Loucy (cell line): ENCODE measurements around the gene PSG4.
"Not testable (repeated sequence)": the region's sequence is repeated elsewhere in the genome, so short reads cannot be mapped to it uniquely, and the experiment has no call there.

Experiments used
- H2AFZ ChIP-seq: fragments of 200-600 bp; sonication (generic); 2 replicates; pipeline ENCODE4 v1.6.0; 2016; ENCODE audit warnings: antibody characterized with exemption, mild to moderate bottlenecking, low read length, moderate library complexity
- H3F3A ChIP-seq: fragments of 200-600 bp; 2 replicates; pipeline ENCODE4 v1.6.0; 2016; ENCODE audit warnings: antibody characterized with exemption, low read depth, mild to moderate bottlenecking
- H3K27me3 ChIP-seq: fragments of 200-600 bp; sonication (generic); 2 replicates; pipeline ENCODE4 v1.6.1; 2014; ENCODE audit warnings: low read length, mild to moderate bottlenecking; ENCODE audit not compliant: insufficient read depth, poor library complexity, severe bottlenecking
- H3K36me3 ChIP-seq: fragments of 200-600 bp; sonication (generic); 2 replicates; pipeline ENCODE4 v1.6.1; 2016; ENCODE audit warnings: low read length; ENCODE audit not compliant: insufficient read depth
- H3K4me1 ChIP-seq: fragments of 200-600 bp; sonication (generic); 2 replicates; pipeline ENCODE4 v1.5.1; 2014; ENCODE audit warnings: low read length, mild to moderate bottlenecking; ENCODE audit not compliant: insufficient read depth, poor library complexity, severe bottlenecking
- H3K4me2 ChIP-seq: fragments of 200-600 bp; sonication (generic); 2 replicates; pipeline ENCODE4 v1.6.0; 2014; ENCODE audit warnings: antibody characterized with exemption, low read length, low read depth, mild to moderate bottlenecking; ENCODE audit not compliant: poor library complexity, severe bottlenecking
- H3K4me3 ChIP-seq: fragments of 200-600 bp; sonication (generic); 2 replicates; pipeline ENCODE4 v1.5.1; 2014; ENCODE audit warnings: low read length, mild to moderate bottlenecking, mixed read lengths; ENCODE audit not compliant: poor library complexity, severe bottlenecking
- H3K79me2 ChIP-seq: fragments of 200-600 bp; sonication (generic); 2 replicates; pipeline ENCODE4 v1.6.1; 2014; ENCODE audit warnings: low read length; ENCODE audit not compliant: insufficient read depth
- H3K9ac ChIP-seq: fragments of 200-600 bp; sonication (generic); 2 replicates; pipeline ENCODE4 v1.6.0; 2014; ENCODE audit warnings: mild to moderate bottlenecking, low read depth, low read length, moderate library complexity; ENCODE audit not compliant: poor library complexity, severe bottlenecking
- H3K9me2 ChIP-seq: fragments of 200-600 bp; sonication (generic); replicated peaks from 2 replicates; pipeline ENCODE4 v1.6.1; 2016; ENCODE audit warnings: low read depth, low read length, mixed read lengths
- H3K9me3 ChIP-seq: fragments of 200-600 bp; sonication (generic); 2 replicates; pipeline ENCODE4 v1.6.1; 2014; ENCODE audit warnings: mild to moderate bottlenecking, antibody characterized with exemption, low read length, low read depth; ENCODE audit not compliant: insufficient read depth
- H4K20me1 ChIP-seq: fragments of 200-600 bp; sonication (generic); 2 replicates; pipeline ENCODE4 v1.6.0; 2014; ENCODE audit warnings: antibody characterized with exemption, low read length, mild to moderate bottlenecking; ENCODE audit not compliant: insufficient read depth, poor library complexity, severe bottlenecking
- EZH2phosphoT487 ChIP-seq: fragments of 200-600 bp; IDR thresholded peaks from 2 replicates; pipeline ENCODE4 v1.6.1; 2018; ENCODE audit warnings: antibody characterized with exemption, mild to moderate bottlenecking, moderate library complexity, borderline replicate concordance
- TF ChIP-seq, protein P1 (sequence below): fragments of 200-600 bp; sonication (generic); conservative IDR thresholded peaks from 2 replicates; pipeline ENCODE4 v1.5.1; 2014; ENCODE audit warnings: mild to moderate bottlenecking, antibody characterized with exemption, low read length

The PSG4 gene

DNA sequence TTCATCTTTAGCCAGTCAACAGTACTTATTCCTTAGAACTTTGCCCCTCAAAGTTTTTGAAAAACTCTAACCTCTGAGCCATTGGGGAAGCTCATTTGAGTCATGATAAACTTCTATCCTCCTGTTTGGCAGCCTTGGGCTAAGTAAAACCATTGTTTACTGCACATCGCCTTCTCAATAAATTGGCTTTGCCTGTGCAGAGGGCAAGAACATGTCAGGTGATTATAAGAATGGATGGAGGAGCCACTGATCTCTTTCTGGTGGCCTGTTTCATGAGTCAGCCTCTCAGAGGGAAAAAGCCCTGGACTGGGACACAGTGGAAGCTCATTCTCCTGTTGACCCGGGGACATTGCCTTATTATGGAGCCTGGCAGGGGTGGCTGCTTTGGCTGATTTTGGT lies 19.4 kb upstream of the PSG4 start:
- no peaks in the 10 kb centered on the region for H3K27me3 ChIP-seq
- H3K4me1 ChIP-seq = no peaks in the 10 kb centered on the region
- no peaks in the 10 kb centered on the region for H3K79me2 ChIP-seq
- H3K4me2 ChIP-seq = no peak overlapping the region
- H2AFZ ChIP-seq = no peak overlapping the region
- no peaks in the 10 kb centered on the region for H4K20me1 ChIP-seq
- H3K9ac ChIP-seq = no peak overlapping the region
- H3F3A ChIP-seq = no peaks in the 10 kb centered on the region
- H3K9me2 ChIP-seq = no peaks in the 10 kb centered on the region
- H3K36me3 ChIP-seq = no peaks in the 10 kb centered on the region
- TF ChIP-seq, protein P1, sequence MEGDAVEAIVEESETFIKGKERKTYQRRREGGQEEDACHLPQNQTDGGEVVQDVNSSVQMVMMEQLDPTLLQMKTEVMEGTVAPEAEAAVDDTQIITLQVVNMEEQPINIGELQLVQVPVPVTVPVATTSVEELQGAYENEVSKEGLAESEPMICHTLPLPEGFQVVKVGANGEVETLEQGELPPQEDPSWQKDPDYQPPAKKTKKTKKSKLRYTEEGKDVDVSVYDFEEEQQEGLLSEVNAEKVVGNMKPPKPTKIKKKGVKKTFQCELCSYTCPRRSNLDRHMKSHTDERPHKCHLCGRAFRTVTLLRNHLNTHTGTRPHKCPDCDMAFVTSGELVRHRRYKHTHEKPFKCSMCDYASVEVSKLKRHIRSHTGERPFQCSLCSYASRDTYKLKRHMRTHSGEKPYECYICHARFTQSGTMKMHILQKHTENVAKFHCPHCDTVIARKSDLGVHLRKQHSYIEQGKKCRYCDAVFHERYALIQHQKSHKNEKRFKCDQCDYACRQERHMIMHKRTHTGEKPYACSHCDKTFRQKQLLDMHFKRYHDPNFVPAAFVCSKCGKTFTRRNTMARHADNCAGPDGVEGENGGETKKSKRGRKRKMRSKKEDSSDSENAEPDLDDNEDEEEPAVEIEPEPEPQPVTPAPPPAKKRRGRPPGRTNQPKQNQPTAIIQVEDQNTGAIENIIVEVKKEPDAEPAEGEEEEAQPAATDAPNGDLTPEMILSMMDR = no peak
- no peak for TF ChIP-seq EZH2phosphoT487
- no peak overlapping the region for H3K4me3 ChIP-seq
- no peaks in the 10 kb centered on the region for H3K9me3 ChIP-seq

DNA sequence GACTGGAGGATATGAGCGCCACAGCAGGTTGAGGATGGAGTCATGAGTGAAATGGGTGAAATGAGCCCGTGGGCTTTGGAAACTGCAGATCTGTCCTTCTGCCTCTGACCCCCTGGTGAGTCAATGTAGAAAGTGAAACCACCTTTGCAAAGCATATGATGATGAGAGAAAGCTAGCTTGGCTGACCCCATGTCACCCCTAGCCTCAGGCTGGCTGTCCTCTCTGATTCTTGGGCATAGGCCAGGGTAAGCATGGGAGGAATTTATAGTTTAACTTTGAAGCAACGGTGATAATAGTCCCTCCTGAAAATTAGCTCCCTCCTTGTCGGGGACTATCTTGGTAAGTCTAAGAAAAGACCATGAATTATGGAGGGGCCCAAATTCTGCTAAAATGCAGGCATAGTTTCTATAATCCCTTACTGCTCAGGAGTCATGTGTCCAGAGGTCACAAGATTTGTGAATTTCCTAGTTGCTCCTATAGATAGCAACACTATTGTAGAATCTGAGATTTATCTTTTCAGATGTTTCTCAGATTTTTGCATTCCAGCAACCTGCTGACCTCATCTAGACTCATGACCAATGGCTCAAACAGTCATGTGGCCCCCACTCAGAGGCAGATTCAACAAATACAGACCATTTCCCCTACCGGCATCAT lies 18.9 kb upstream of the PSG4 start:
- H3K36me3 ChIP-seq, H3K79me2 ChIP-seq, H3K4me3 ChIP-seq, H2AFZ ChIP-seq, H3K4me1 ChIP-seq, H4K20me1 ChIP-seq, H3K9me3 ChIP-seq, H3F3A ChIP-seq, H3K9ac ChIP-seq, H3K4me2 ChIP-seq, H3K27me3 ChIP-seq, H3K9me2 ChIP-seq: not testable (repeated sequence)

DNA sequence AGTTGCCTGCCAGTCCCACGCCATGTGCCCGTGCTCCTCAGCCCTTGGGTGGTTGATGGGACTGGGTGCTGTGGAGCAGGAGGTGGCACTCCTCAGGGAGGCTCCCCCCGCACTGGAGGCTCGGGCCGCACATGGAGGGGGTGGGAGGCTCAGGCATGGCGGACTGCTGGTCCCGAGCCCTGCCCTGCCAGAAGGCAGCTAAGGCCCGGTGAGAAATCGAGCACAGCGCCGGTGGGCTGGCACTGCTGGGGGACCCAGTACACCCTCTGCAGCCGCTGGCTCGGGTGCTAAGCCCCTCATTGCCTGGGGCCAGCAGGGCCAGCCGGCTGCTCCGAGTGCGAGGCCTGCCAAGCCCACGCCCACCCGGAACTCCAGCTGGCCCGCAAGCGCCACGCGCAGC lies 16.5 kb upstream of the PSG4 start:
- not testable (repeated sequence) for H3K4me3 ChIP-seq, H3K4me1 ChIP-seq, H3K9me2 ChIP-seq, H3K36me3 ChIP-seq, H3K9me3 ChIP-seq, H3F3A ChIP-seq, H3K79me2 ChIP-seq, H3K27me3 ChIP-seq, H2AFZ ChIP-seq, H3K9ac ChIP-seq, H4K20me1 ChIP-seq, H3K4me2 ChIP-seq

DNA sequence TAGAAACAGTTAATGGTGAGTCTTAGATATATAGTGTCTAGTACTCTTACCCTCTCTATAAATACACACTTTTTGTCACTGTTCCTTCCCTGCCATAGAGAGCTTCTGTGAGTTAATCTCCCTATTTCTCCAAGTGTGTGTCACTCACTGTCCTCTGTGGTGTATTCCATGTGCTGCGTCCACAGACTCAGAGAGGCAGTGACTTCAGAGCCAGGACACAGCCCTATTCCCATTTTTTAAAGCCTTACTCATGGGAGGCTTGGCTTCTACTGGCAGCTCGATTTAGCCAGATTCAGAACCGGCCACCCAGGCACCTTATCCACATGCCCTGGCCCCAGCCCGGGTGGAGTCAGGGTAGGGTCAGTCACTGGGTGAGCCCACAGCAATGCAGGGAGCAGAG lies 13.7 kb upstream of the PSG4 start:
- H3K4me3 ChIP-seq, H3K4me1 ChIP-seq, H3K4me2 ChIP-seq, H3F3A ChIP-seq, H3K9me3 ChIP-seq, H3K9ac ChIP-seq, H3K9me2 ChIP-seq, H4K20me1 ChIP-seq, H3K36me3 ChIP-seq, H2AFZ ChIP-seq, H3K79me2 ChIP-seq, H3K27me3 ChIP-seq: not testable (repeated sequence)

DNA sequence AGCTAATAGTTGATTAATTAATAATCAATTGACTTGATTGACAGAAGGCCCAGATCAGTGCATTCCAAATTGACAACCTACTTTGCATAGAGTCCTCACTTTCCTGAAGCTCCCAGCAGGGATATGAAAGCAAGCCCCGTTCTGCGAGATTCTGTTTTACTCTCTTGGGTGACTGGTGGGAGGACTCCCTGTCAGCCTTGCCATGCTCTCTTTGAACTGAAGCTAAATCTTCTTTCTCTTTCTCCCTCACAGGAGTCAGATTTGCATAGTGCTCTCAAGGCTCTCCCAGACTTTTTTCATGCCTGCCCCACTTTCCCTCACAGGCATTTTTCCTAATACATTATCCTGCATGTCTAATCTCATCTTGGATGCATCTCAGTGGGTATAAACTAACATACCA lies 10.4 kb upstream of the PSG4 start:
- not testable (repeated sequence) for H3K36me3 ChIP-seq, H4K20me1 ChIP-seq, H3K9me3 ChIP-seq, H3K4me1 ChIP-seq, H3K9me2 ChIP-seq, H3K4me2 ChIP-seq, H3K9ac ChIP-seq, H2AFZ ChIP-seq, H3K4me3 ChIP-seq, H3F3A ChIP-seq, H3K79me2 ChIP-seq, H3K27me3 ChIP-seq
